ENCODE measurements around the gene FKBP1B. TPM values are rescaled to one million over a fixed set of nuclear protein-coding genes. Genes with fewer than 3 reads are reported as not detected.

The FKBP1B gene
- polyA plus RNA-seq, 1 of the 3 experiments (the other 2 are of a cell fraction), result 69.7 TPM

- Histone ChIP-seq H3F3A (replicated peaks; ENCODE audit: insufficient read depth) (peaks cover 19% of the 10 kb centered on the region), H3K4me2 (no peak overlapping the region), H2AFZ (ENCODE audit: low read depth) (no peak overlapping the region), H4K20me1 (ENCODE audit: insufficient read depth) (no peaks in the 10 kb centered on the region), H3K27ac (ENCODE audit: low read depth in 2 of 2, low read length in 1 of 2) (no peak overlapping the region), H3K79me2 (ENCODE audit: insufficient read depth) (peaks cover 60% of the 10 kb centered on the region), H3K36me3 (replicated peaks in 1 of 2; ENCODE audit: control insufficient read depth in 1 of 2, insufficient read depth in 2 of 2, low read length in 1 of 2) (peaks cover 47 to 56% of the 10 kb centered on the region in 2 experiments), H3K9me3 (no peaks in the 10 kb centered on the region), H3K4me1 (ENCODE audit: control insufficient read depth in 1 of 2, insufficient read depth in 2 of 2, low read depth in 1 of 2, low read length in 1 of 2) (peaks cover 2 to 7% of the 10 kb centered on the region in 2 experiments; a peak in 2 of 4 replicates), H3K9me2 (no peaks in the 10 kb centered on the region), H3K9ac (no peak overlapping the region), H3K27me3 (ENCODE audit: insufficient read depth) (no peaks in the 10 kb centered on the region), H3K4me3 (ENCODE audit: low read depth in 2 of 2, low read length in 1 of 2) (no peak overlapping the region)
- POLR2A ChIA-PET, result interaction anchor here (0.6 to 0.7 kb wide), 2 partner anchors 13 to 133 kb away, joined by 3 to 4 read pairs; no protein-coding TSS in a partner anchor
- CTCF ChIA-PET, result interaction anchor here (0.9 to 3.0 kb wide), 3 partner anchors 8 to 145 kb away, joined by 4 to 9 read pairs (median 6); partner anchors contain the start of gene ATAD2B
- no peak for DNase-seq
- 87% methylated on average over 4 of the region's 4 CpGs for WGBS (ENCODE audit: low lambda C conversion rate)
- TF ChIP-seq GATA2 (CRISPR knock-in tag; IDR thresholded peaks at IDR 0.05) (no peak), TAF1 (IDR thresholded peaks at IDR 0.05; ENCODE audit: borderline replicate concordance, low read depth, low read length) (no peak), SIN3A (IDR thresholded peaks at IDR 0.05; ENCODE audit: borderline replicate concordance, low read depth, low read length) (no peak), MEF2A (IDR thresholded peaks at IDR 0.05; ENCODE audit: borderline replicate concordance, low read depth) (no peak), ELF1 (IDR thresholded peaks at IDR 0.05) (no peak), TCF12 (IDR thresholded peaks at IDR 0.05) (no peak), JUND (IDR thresholded peaks at IDR 0.05) (no peak)
Observed at GRCh38 chr2:24072259-24072658, 22.7 kb downstream of the FKBP1B start.

GRCh38 chr2:24073816-24074215, 24.3 kb downstream of the FKBP1B start:
- H2AFZ ChIP-seq (ENCODE audit: low read depth), result no peak overlapping the region
- no peaks in the 10 kb centered on the region for H3K9me3 ChIP-seq
- ChIA-PET CTCF (interaction anchor here (0.8 to 3.0 kb wide), 7 partner anchors 10 to 249 kb away, joined by 3 to 9 read pairs (median 4); partner anchors contain the start of genes ATAD2B and TP53I3), POLR2A (interaction anchor here (1.0 to 1.1 kb wide), 2 partner anchors 10 to 37 kb away, joined by 3 to 6 read pairs; partner anchors contain the start of gene TP53I3)
- H3K27ac ChIP-seq (ENCODE audit: low read depth in 2 of 2, low read length in 1 of 2), result no peak overlapping the region
- H3K4me1 ChIP-seq (ENCODE audit: control insufficient read depth in 1 of 2, insufficient read depth in 2 of 2, low read depth in 1 of 2, low read length in 1 of 2), result peaks cover 7% of the 10 kb centered on the region in 2 experiments; a peak in 2 of 4 replicates
- TF ChIP-seq CTCF (IDR thresholded peaks at IDR 0.05) (no peak), SIN3A (IDR thresholded peaks at IDR 0.05; ENCODE audit: borderline replicate concordance, low read depth, low read length) (no peak), RCOR1 (IDR thresholded peaks at IDR 0.05; ENCODE audit: low read length) (no peak), PBX3 (IDR thresholded peaks at IDR 0.05) (no peak), GATA2 (CRISPR knock-in tag; IDR thresholded peaks at IDR 0.05) (no peak), FOXJ3 (CRISPR knock-in tag; IDR thresholded peaks at IDR 0.05) (no peak), MEF2A (IDR thresholded peaks at IDR 0.05; ENCODE audit: borderline replicate concordance, low read depth) (no peak), ELF1 (IDR thresholded peaks at IDR 0.05) (no peak), SMC3 (IDR thresholded peaks at IDR 0.05; ENCODE audit: low read depth, low read length) (no peak), NFIC (IDR thresholded peaks at IDR 0.05; ENCODE audit: borderline replicate concordance) (no peak), EZH2phosphoT487 (IDR thresholded peaks at IDR 0.05; ENCODE audit: borderline replicate concordance, low read depth) (no peak), FOSL2 (IDR thresholded peaks at IDR 0.05; ENCODE audit: borderline replicate concordance, low read depth) (no peak), EP300 (IDR thresholded peaks at IDR 0.05; ENCODE audit: borderline replicate concordance in 1 of 2, low read depth in 1 of 2, low read length in 1 of 2) (no peak), RAD21 (IDR thresholded peaks at IDR 0.05; ENCODE audit: low read length) (no peak), POLR2AphosphoS5 (IDR thresholded peaks at IDR 0.05; ENCODE audit: low read depth, low read length) (no peak), TAF1 (IDR thresholded peaks at IDR 0.05; ENCODE audit: borderline replicate concordance, low read depth, low read length) (no peak), GABPA (IDR thresholded peaks at IDR 0.05; ENCODE audit: low read depth) (no peak), NRF1 (IDR thresholded peaks at IDR 0.05; ENCODE audit: low read depth, low read length) (no peak)
- TF ChIP-seq, protein P1, sequence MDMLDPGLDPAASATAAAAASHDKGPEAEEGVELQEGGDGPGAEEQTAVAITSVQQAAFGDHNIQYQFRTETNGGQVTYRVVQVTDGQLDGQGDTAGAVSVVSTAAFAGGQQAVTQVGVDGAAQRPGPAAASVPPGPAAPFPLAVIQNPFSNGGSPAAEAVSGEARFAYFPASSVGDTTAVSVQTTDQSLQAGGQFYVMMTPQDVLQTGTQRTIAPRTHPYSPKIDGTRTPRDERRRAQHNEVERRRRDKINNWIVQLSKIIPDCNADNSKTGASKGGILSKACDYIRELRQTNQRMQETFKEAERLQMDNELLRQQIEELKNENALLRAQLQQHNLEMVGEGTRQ (IDR thresholded peaks at IDR 0.05; ENCODE audit: borderline replicate concordance, low read depth, low read length), result no peak
- H3K36me3 ChIP-seq (replicated peaks in 1 of 2; ENCODE audit: control insufficient read depth in 1 of 2, insufficient read depth in 2 of 2, low read length in 1 of 2), result peaks cover 37 to 45% of the 10 kb centered on the region in 2 experiments
- H3K4me2 ChIP-seq, result no peak overlapping the region
- H3F3A ChIP-seq (replicated peaks; ENCODE audit: insufficient read depth), result peaks cover 24% of the 10 kb centered on the region
- H3K4me3 ChIP-seq (ENCODE audit: low read depth in 2 of 2, low read length in 1 of 2), result no peak overlapping the region
- H3K79me2 ChIP-seq (ENCODE audit: insufficient read depth), result peaks cover 60% of the 10 kb centered on the region
- H3K9ac ChIP-seq, result no peak overlapping the region
- 90% methylated on average over 6 of the region's 6 CpGs for WGBS (ENCODE audit: low lambda C conversion rate)
- H3K27me3 ChIP-seq (ENCODE audit: insufficient read depth), result no peaks in the 10 kb centered on the region
- no peak for DNase-seq
- no peaks in the 10 kb centered on the region for H3K9me2 ChIP-seq
- no peaks in the 10 kb centered on the region for H4K20me1 ChIP-seq (ENCODE audit: insufficient read depth)
